Breast epithelium (tissue), 4 donors: ENCODE data around the gene TTYH3. TPM values are rescaled to one million over a fixed set of nuclear protein-coding genes. Genes with fewer than 3 reads are reported as not detected.
A peak's percentile ranks its signal among the peaks of the same experiment; 100 is the strongest.

Experiments
- DNase-seq, 2 donors: peaks; one replicate each; pipeline ENCODE4 v3.0.0-alpha.2; 2019; ENCODE audit warnings: low spot score in 2 of 2
- H3K27ac ChIP-seq, 2 donors: fragments of 200-600 bp; sonication (generic) in 1 of 2; one replicate each; pipeline ENCODE4 v1.5.1; 2016 to 2019; ENCODE audit warnings: mild to moderate bottlenecking in 1 of 2
- H3K27me3 ChIP-seq, 2 donors: fragments of 200-600 bp; sonication (generic) in 1 of 2; one replicate each; pipeline versions ENCODE4 v1.5.1 to v1.6.0; 2017 to 2019; ENCODE audit warnings: control low read depth in 1 of 2, mild to moderate bottlenecking in 1 of 2
- H3K36me3 ChIP-seq: fragments of 200-600 bp; one replicate; pipeline ENCODE4 v1.5.1; 2019
- H3K4me1 ChIP-seq, 2 donors: fragments of 200-600 bp; sonication (generic); one replicate each; pipeline ENCODE4 v1.5.1; 2016 to 2019; ENCODE audit warnings: control low read depth in 1 of 2
- H3K4me3 ChIP-seq, 3 donors: fragments of 200-600 bp; sonication (generic); 1 replicate in 2 of 3; 2 replicates in 1 of 3; pipeline ENCODE4 v1.5.1; 2016 to 2019; ENCODE audit warnings: mild to moderate bottlenecking in 3 of 3, moderate library complexity in 2 of 3
- H3K9me3 ChIP-seq, 2 donors: fragments of 200-600 bp; sonication (generic) in 1 of 2; one replicate each; pipeline ENCODE4 v1.5.1; 2016 to 2019; ENCODE audit warnings: control low read depth in 1 of 2
- POLR2A ChIP-seq: fragments of 450-650 bp; IDR thresholded peaks from one replicate; pipeline ENCODE4 v1.6.1; 2016; ENCODE audit warnings: antibody characterized with exemption, mild to moderate bottlenecking, moderate library complexity
- POLR2AphosphoS5 ChIP-seq, 3 donors: sonication (generic); formaldehyde crosslinking; IDR thresholded peaks; one replicate each; pipeline ENCODE4 v1.6.1; 2017; ENCODE audit warnings: antibody characterized with exemption in 3 of 3
- intact Hi-C: fragments of 100-400 bp; cut with DNase I; formaldehyde crosslinking; loops from one replicate; pipeline ENCODE4 v1.15.1; 2023; ENCODE audit warnings: low total_unique reads
- total RNA-seq, 3 donors: library from RNA; depleted of rRNA; stranded (reverse); fragments of >200 nt; gene quantifications; one replicate each; pipeline ENCODE4 v1.1.0, GENCODE V29; 2016
- TF ChIP-seq, protein P1 (sequence below), 3 donors: fragments of 450-650 bp; IDR thresholded peaks; one replicate each; pipeline ENCODE4 v1.5.1; 2016 to 2017; ENCODE audit warnings: antibody characterized with exemption in 3 of 3, mild to moderate bottlenecking in 3 of 3, moderate library complexity in 3 of 3

The TTYH3 gene
- total RNA-seq, 3 donors from 2014 or later = 11.6 to 17.9 (median 17.4) TPM

- Histone ChIP-seq H3K4me3 (no peak overlapping the region), H3K36me3 (no peaks in the 10 kb centered on the region), H3K4me1 (no peaks in the 10 kb centered on the region), H3K27me3 (peaks cover 0 to 16% of the 10 kb centered on the region in 2 donors), H3K9me3 (peaks cover 0 to 4% of the 10 kb centered on the region in 2 donors), H3K27ac (no peak overlapping the region)
- intact Hi-C loops = loop anchor here (10.0 kb wide), 1 partner anchor 205 kb away; the partner anchor contains the start of gene GRIFIN
- no peak for DNase-seq
- TF ChIP-seq POLR2AphosphoS5 (IDR thresholded peaks at IDR 0.05) (no peak), POLR2A (no peak)
These were observed 48.5 kb downstream of the TTYH3 start for GRCh38 chr7:2680256-2680655.

- Histone ChIP-seq H3K4me3 (no peak overlapping the region), H3K36me3 (no peaks in the 10 kb centered on the region), H3K27me3 (peaks cover 0 to 17% of the 10 kb centered on the region in 2 donors), H3K27ac (no peak overlapping the region), H3K9me3 (no peaks in the 10 kb centered on the region), H3K4me1 (no peaks in the 10 kb centered on the region)
- intact Hi-C loops = loop anchor here (10.0 kb wide), 1 partner anchor 206 kb away; the partner anchor contains the start of gene GRIFIN
- TF ChIP-seq POLR2A = no peak
- TF ChIP-seq, protein P1, sequence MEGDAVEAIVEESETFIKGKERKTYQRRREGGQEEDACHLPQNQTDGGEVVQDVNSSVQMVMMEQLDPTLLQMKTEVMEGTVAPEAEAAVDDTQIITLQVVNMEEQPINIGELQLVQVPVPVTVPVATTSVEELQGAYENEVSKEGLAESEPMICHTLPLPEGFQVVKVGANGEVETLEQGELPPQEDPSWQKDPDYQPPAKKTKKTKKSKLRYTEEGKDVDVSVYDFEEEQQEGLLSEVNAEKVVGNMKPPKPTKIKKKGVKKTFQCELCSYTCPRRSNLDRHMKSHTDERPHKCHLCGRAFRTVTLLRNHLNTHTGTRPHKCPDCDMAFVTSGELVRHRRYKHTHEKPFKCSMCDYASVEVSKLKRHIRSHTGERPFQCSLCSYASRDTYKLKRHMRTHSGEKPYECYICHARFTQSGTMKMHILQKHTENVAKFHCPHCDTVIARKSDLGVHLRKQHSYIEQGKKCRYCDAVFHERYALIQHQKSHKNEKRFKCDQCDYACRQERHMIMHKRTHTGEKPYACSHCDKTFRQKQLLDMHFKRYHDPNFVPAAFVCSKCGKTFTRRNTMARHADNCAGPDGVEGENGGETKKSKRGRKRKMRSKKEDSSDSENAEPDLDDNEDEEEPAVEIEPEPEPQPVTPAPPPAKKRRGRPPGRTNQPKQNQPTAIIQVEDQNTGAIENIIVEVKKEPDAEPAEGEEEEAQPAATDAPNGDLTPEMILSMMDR (IDR thresholded peaks at IDR 0.05) = peak; percentile 26 to 73 (median 66)
- no peak for TF ChIP-seq POLR2AphosphoS5 (IDR thresholded peaks at IDR 0.05)
- DNase-seq = peak; percentile 60 to 75
These were observed 49.2 kb downstream of the TTYH3 start for GRCh38 chr7:2680792-2681490.

DNA sequence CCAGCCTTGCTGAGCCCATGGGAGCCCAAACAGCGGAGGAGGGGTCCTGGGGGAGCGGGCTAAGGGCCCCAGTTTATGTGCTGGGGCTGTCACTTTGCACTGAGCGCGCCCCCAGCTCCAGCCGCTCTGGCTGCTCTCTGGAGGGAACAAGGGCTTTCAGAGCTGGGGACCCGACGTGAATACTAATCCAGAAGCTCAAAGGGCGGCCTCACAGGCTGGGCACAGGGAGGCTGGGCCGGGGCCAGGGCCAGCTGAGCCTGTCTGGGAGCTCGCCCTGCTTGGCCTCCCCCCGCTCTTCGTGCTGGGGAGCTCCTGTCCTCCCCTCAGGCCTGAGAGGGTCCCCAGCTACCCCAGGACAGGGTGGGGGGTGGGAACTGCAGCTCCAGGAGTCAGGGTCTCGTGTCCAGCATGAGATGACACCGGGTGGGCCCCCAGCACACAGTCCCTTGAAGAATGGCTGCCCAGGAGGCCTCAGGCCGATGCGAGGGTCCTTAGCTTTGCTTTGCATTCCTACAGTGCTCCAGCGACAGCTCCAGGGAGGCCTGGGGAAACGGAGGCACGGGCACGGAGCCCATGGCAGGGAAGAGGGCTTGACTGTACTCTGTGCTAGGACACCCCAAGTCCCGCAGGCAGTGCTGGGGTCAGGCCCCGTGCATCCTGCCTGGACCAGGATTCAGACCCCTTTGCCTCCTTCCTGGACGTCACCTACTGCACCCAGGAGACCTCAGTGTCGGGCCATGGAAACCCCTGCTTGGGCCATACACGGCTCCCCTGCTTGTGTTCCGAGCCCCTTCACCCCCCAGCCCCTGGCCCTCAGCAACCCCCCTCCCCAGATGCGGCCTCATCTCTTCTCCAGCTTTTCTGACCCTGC lies 50.4 kb downstream of the TTYH3 start:
- peaks cover 0 to 27% of the 10 kb centered on the region in 2 donors for H3K27me3 ChIP-seq
- intact Hi-C loops = loop anchor here (10.0 kb wide), 1 partner anchor 207 kb away; the partner anchor contains the start of gene GRIFIN

GRCh38 chr7:2684501-2684900 lies 52.7 kb downstream of the TTYH3 start:
- no peak overlapping the region for H3K27ac ChIP-seq

More for the DNA sequence above, 50.4 kb downstream of the TTYH3 start:
- Histone ChIP-seq H3K4me3 (no peak overlapping the region), H3K36me3 (no peaks in the 10 kb centered on the region), H3K9me3 (no peaks in the 10 kb centered on the region), H3K4me1 (no peaks in the 10 kb centered on the region), H3K27ac (no peak overlapping the region)
- DNase-seq = no peak
- TF ChIP-seq POLR2A (no peak), POLR2AphosphoS5 (IDR thresholded peaks at IDR 0.05) (no peak)
- TF ChIP-seq, protein P1 (IDR thresholded peaks at IDR 0.05) = no peak

GRCh38 chr7:2686101-2686500 lies 54.3 kb downstream of the TTYH3 start:
- Histone ChIP-seq H3K4me1 (peaks cover 0 to 7% of the 10 kb centered on the region in 2 donors), H3K9me3 (no peaks in the 10 kb centered on the region), H3K27me3 (peaks cover 6 to 37% of the 10 kb centered on the region in 2 donors), H3K4me3 (no peak overlapping the region), H3K27ac (no peak overlapping the region), H3K36me3 (no peaks in the 10 kb centered on the region)
- intact Hi-C loops = loop anchor here (10.0 kb wide), 1 partner anchor 211 kb away; the partner anchor contains the start of gene GRIFIN
- DNase-seq = no peak
- TF ChIP-seq, protein P1 (IDR thresholded peaks at IDR 0.05) = no peak
- no peak for TF ChIP-seq POLR2AphosphoS5 (IDR thresholded peaks at IDR 0.05)
- no peak for TF ChIP-seq POLR2A

More at GRCh38 chr7:2684501-2684900, 52.7 kb downstream of the TTYH3 start:
- peaks cover 0 to 7% of the 10 kb centered on the region in 2 donors for H3K4me1 ChIP-seq
- no peak overlapping the region for H3K4me3 ChIP-seq
- no peak for DNase-seq
- peaks cover 6 to 50% of the 10 kb centered on the region in 2 donors for H3K27me3 ChIP-seq
- H3K9me3 ChIP-seq = no peaks in the 10 kb centered on the region
- intact Hi-C loops = loop anchor here (10.0 kb wide), 1 partner anchor 210 kb away; the partner anchor contains the start of gene GRIFIN
- no peaks in the 10 kb centered on the region for H3K36me3 ChIP-seq
- TF ChIP-seq POLR2A = no peak
- no peak for TF ChIP-seq POLR2AphosphoS5 (IDR thresholded peaks at IDR 0.05)
- TF ChIP-seq, protein P1 (IDR thresholded peaks at IDR 0.05) = no peak
